GM06990 (cell line): ENCODE data around the gene OTOS.

Experiments used
- DNase-seq: peaks from one replicate; pipeline ENCODE4 v3.0.0-alpha.2; 2011; ENCODE audit not compliant: insufficient read length; ENCODE audit errors: extremely low read depth
- H3K27me3 ChIP-seq: replicated peaks from 2 replicates; pipeline ENCODE4 v1.6.0; 2011; ENCODE audit warnings: low read length; ENCODE audit not compliant: control insufficient read depth, insufficient read depth
- H3K36me3 ChIP-seq: 2 replicates; pipeline ENCODE4 v1.5.1; 2011; ENCODE audit warnings: low read length; ENCODE audit not compliant: control insufficient read depth, insufficient read depth
- H3K4me3 ChIP-seq: replicated peaks from 2 replicates; pipeline ENCODE4 v1.5.1; 2011; ENCODE audit warnings: low read depth, mild to moderate bottlenecking, control low read depth, low read length
- TF ChIP-seq, protein P1 (sequence below): IDR thresholded peaks from 2 replicates; pipeline ENCODE4 v1.5.1; 2011; ENCODE audit warnings: low read length, control low read depth, mild to moderate bottlenecking, inconsistent platforms; ENCODE audit not compliant: insufficient read depth, poor library complexity, severe bottlenecking

Gene OTOS

DNA sequence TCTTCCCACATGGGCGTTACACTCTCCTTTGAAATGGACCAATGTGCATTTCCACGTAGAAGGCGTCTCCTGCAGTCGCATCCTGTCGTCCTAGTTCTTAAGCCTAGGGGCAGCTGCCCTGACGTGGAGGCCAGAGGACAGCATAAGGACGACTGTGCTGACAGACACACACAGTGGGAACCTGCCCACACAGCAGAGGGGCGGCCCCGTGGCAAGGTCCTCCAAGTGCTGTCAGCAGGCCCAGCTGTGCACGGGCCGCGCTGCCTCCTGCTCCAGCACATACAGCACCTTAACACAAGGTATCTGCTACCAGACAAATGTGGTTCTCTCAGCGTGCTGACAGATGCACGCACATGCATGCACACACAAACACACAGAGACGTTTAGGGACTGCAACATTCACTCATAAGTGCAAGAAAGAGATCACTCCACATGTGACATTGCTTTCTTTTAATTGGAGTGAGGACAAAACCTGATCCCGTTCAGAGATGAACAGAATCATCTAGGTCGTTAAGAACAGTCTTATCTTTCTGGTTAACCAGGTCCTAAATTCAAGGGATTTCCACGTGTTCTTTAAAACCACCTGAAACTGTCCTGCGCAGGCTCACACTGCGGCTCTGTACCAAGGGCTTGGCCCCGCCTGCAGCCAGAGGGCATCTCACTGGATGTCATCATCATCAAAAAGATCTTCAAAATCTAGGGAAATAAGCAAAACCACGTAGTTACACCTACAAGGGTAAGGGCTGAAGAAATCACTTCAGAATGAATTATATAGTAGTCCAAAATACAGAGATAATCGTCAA is 9.9 kb downstream of the OTOS start:
- no peaks in the 10 kb centered on the region for H3K27me3 ChIP-seq
- TF ChIP-seq, protein P1, sequence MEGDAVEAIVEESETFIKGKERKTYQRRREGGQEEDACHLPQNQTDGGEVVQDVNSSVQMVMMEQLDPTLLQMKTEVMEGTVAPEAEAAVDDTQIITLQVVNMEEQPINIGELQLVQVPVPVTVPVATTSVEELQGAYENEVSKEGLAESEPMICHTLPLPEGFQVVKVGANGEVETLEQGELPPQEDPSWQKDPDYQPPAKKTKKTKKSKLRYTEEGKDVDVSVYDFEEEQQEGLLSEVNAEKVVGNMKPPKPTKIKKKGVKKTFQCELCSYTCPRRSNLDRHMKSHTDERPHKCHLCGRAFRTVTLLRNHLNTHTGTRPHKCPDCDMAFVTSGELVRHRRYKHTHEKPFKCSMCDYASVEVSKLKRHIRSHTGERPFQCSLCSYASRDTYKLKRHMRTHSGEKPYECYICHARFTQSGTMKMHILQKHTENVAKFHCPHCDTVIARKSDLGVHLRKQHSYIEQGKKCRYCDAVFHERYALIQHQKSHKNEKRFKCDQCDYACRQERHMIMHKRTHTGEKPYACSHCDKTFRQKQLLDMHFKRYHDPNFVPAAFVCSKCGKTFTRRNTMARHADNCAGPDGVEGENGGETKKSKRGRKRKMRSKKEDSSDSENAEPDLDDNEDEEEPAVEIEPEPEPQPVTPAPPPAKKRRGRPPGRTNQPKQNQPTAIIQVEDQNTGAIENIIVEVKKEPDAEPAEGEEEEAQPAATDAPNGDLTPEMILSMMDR = no peak
- no peak for DNase-seq
- H3K4me3 ChIP-seq = no peak overlapping the region
- H3K36me3 ChIP-seq = peaks cover 31% of the 10 kb centered on the region

DNA sequence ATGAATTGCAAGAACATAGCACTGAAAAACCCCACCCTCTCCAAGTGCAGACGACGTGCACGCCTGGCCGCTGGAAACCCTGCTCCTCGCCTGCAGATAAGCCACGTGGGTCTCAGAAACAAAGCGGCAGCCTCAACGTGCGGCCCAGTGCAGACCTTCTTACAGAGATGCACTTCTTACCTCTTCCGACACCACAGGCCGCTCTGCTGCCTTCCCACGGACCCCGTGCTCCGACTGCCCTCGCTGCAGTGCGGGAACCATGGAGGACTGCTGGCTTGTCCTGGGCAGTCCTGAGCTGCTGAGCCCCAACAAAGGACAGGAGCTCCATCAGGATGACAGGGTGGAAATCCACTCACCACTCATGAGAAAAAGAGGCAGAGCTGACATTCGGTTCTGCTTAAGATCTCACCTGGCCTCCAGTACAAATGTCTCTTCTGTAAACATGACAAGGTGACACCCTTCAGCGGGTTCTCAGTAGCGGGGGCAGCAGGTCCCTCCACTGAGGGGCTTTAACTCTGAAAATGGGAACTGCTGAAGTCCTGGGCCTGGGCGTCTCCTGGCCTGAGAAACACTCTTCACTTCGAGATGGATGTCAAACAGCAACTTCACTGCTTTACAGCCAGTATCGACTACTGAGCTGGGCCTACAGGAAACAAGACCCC is 10.6 kb downstream of the OTOS start:
- peaks cover 31% of the 10 kb centered on the region for H3K36me3 ChIP-seq
- no peaks in the 10 kb centered on the region for H3K27me3 ChIP-seq
- DNase-seq = no peak
- TF ChIP-seq, protein P1 = no peak
- no peak overlapping the region for H3K4me3 ChIP-seq

DNA sequence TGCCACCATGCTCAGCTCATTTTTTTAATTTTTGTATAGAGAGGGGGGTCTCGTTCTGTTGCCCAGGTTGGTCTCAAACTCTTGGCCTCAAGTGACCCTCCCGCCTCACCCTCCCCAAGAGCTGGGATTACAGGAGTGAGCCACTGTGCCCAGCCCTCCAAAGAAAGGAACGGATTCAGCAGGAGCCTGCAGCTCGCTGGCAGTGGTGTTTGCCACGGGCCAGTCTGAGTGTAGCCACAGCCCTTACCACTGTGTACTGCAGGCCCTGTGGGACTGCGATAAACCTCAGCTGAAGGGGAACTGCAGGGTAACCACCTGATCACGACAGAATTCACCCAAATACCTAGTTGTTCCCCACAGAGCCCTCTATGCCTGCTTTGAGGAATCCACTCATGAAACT is 11.1 kb downstream of the OTOS start:
- peaks cover 31% of the 10 kb centered on the region for H3K36me3 ChIP-seq

DNA sequence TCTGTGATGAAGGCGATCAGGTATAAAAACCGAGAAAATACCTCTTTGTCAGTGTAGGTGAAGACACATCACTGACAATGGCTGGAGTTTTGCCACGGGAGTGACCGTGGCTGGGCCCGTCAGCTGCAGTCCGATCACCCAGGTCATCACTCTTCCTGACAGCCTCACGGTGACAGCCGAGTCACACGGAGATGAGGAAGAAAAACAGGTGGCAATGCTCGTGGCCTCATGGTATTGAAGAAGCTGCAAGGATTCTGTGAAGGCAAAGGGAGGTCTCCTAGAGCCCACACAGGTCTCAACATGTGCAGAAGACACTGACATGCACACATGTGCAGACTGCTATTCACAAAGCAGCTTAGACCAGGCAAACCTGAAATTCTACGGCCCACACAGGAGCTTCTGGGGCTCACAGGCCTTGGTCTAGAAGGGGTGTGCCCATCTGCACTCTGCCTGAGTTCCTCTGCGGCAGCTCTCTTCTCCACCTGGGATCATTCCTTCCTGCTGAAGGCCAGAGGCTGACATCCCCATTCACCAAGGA is 11.8 kb downstream of the OTOS start:
- H3K4me3 ChIP-seq = no peak overlapping the region
- H3K36me3 ChIP-seq = peaks cover 31% of the 10 kb centered on the region
- no peaks in the 10 kb centered on the region for H3K27me3 ChIP-seq
- DNase-seq = no peak
- TF ChIP-seq, protein P1 = no peak

More for the DNA sequence above, 11.1 kb downstream of the OTOS start:
- Histone ChIP-seq H3K27me3 (no peaks in the 10 kb centered on the region), H3K4me3 (no peak overlapping the region)
- TF ChIP-seq, protein P1 = no peak
- no peak for DNase-seq

DNA sequence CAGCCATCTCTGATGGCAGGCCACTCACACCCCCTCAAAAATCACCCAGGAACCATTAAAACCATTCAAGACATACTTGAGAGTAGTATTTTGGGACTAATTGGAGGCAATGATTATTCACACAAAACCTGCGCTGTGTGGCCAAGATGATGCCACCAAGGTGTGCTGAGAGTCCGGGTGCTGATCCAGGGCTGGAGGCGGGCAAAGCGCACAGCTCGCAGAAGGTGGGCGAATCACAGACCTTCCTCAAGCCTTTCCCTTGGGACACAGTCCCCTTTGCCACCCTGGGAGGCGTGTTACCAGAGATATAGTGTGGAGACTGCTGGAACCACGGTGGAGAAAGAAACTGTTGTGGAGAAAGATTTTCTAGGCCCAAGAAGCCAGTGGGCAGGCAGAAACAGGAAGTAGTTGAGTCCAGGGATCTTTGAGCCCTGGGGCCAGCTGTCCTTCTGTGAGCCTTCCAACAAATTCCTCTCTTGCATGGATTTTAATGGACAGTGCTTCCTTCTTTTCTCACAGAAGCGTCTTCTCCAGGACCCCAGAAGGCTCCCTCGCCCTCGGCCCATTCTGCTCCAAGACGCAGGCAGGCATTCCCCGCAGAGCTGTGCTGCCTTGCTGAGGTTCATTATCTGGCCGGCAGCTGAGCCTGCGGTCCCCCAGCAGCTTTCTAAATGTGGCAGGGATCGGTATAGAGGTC is 12.4 kb downstream of the OTOS start:
- no peaks in the 10 kb centered on the region for H3K27me3 ChIP-seq
- no peak overlapping the region for H3K4me3 ChIP-seq
- TF ChIP-seq, protein P1 = no peak
- peaks cover 31% of the 10 kb centered on the region for H3K36me3 ChIP-seq
- DNase-seq = no peak
